Lower leg skin (tissue), 4 donors: ENCODE measurements around the gene SLC26A11. TPM values are rescaled to one million over a fixed set of nuclear protein-coding genes. Genes with fewer than 3 reads are reported as not detected.

Experiments
- DNase-seq, 2 donors: peaks; one replicate each; pipeline ENCODE4 v3.0.0-alpha.2; 2019; ENCODE audit warnings: low spot score in 2 of 2
- H3K4me3 ChIP-seq: fragments of 200-600 bp; sonication (generic); 2 replicates; pipeline ENCODE4 v1.5.1; 2017; ENCODE audit warnings: mild to moderate bottlenecking, low read depth; ENCODE audit not compliant: poor library complexity, severe bottlenecking
- CTCF ChIP-seq, 3 donors: fragments of 450-650 bp; IDR thresholded peaks; one replicate each; pipeline ENCODE4 v1.5.1; 2016; ENCODE audit warnings: antibody characterized with exemption in 3 of 3, mild to moderate bottlenecking in 3 of 3, moderate library complexity in 2 of 3
- POLR2A ChIP-seq, 2 donors: fragments of 450-650 bp; IDR thresholded peaks; one replicate each; pipeline ENCODE4 v1.6.1; 2016 to 2017; ENCODE audit warnings: antibody characterized with exemption in 2 of 2, mild to moderate bottlenecking in 1 of 2, moderate library complexity in 1 of 2
- WGBS, 2 donors: methylation state at CpG; one replicate each; pipeline ENCODE4 v1.1.5; 2018; 5-methylcytosine and 5-hydroxymethylcytosine counted together
- intact Hi-C: fragments of 100-400 bp; cut with DNase I; formaldehyde crosslinking; loops from one replicate; pipeline ENCODE4 v1.15.0; 2023; ENCODE audit warnings: low total_unique reads
- total RNA-seq, 4 donors: library from RNA; depleted of rRNA; stranded (reverse); fragments of >200 nt; gene quantifications; one replicate each; pipeline ENCODE4 v1.1.0, GENCODE V29; 2016

SLC26A11 gene
- total RNA-seq, 4 donors from 2014 or later: 20.1 to 28.1 (median 22.3) TPM

- intact Hi-C loops: no loop called here
- TF ChIP-seq POLR2A (IDR thresholded peaks at IDR 0.05): no peak
- no peak for TF ChIP-seq CTCF (IDR thresholded peaks at IDR 0.05)
- 32 to 37% methylated on average over 3 of the region's 3 CpGs for WGBS, 2 donors
- H3K4me3 ChIP-seq: no peak overlapping the region
- no peak for DNase-seq
Observed at GRCh38 chr17:80262291-80262690, 42.1 kb downstream of the SLC26A11 start.

GRCh38 chr17:80262775-80263244 is 42.6 kb downstream of the SLC26A11 start:
- no peak overlapping the region for H3K4me3 ChIP-seq
- intact Hi-C loops: no loop called here
- no peak for DNase-seq
- 67 to 70% methylated on average over 6 to 7 of the region's 8 CpGs for WGBS, 2 donors
- TF ChIP-seq CTCF (IDR thresholded peaks at IDR 0.05): no peak
- TF ChIP-seq POLR2A (IDR thresholded peaks at IDR 0.05): no peak

- 33 to 44% methylated on average over 16 to 18 of the region's 19 CpGs for WGBS, 2 donors
- intact Hi-C loops: no loop called here
- TF ChIP-seq POLR2A (IDR thresholded peaks at IDR 0.05) (no peak), CTCF (IDR thresholded peaks at IDR 0.05) (no peak)
- peak; percentile 89 to 96 for DNase-seq
- no peak overlapping the region for H3K4me3 ChIP-seq
Observed at GRCh38 chr17:80263253-80264204, 43.3 kb downstream of the SLC26A11 start.

- WGBS, 2 donors: 87 to 90% methylated on average over 19 of the region's 19 CpGs
- no peak for DNase-seq
- TF ChIP-seq POLR2A (IDR thresholded peaks at IDR 0.05): no peak
- no peak for TF ChIP-seq CTCF (IDR thresholded peaks at IDR 0.05)
Observed at GRCh38 chr17:80264205-80265075, 44.2 kb downstream of the SLC26A11 start.

GRCh38 chr17:80265205-80266068 is 45.2 kb downstream of the SLC26A11 start:
- intact Hi-C loops: no loop called here
- no peak overlapping the region for H3K4me3 ChIP-seq
- WGBS, 2 donors: 91% methylated on average over 17 of the region's 17 CpGs
- TF ChIP-seq CTCF (IDR thresholded peaks at IDR 0.05) (no peak), POLR2A (IDR thresholded peaks at IDR 0.05) (no peak)
- DNase-seq: no peak

More at GRCh38 chr17:80264205-80265075, 44.2 kb downstream of the SLC26A11 start:
- no peak overlapping the region for H3K4me3 ChIP-seq
- intact Hi-C loops: no loop called here
